Stimulated activated CD4-positive, alpha-beta T cell treated with anti-CD3 and anti-CD28 coated beads, TNF-alpha, amount 100 ng/mL, for 48 hours (primary cell): ENCODE results near the gene FHIT.

Source experiments
- DNase-seq, 3 donors: peaks; one replicate each; pipeline ENCODE4 v3.0.0-alpha.2; 2020; ENCODE audit warnings: low read depth in 3 of 3

Gene FHIT

DNA sequence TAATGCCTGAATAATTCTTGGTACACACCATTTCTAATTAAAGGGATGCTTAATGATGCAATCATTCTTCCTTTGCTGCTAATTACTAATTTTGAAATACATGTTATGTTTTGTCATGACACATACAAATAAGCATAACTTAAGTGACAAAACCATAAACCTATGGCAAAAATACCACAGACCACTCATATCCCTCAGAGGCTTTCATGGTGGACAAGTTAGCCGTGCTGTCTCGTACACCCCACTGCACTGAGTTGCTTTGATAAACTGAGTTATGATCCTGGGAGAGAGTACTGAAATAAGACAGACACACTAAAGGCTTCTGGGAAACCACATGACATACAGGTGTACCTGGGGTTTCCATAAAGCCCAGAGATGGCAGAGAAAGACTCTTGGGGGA lies 913.8 kb downstream of the FHIT start:
- DNase-seq, result no peak

- DNase-seq, result no peak
Observed at GRCh38 chr3:60336061-60336460, 915.2 kb downstream of the FHIT start.

GRCh38 chr3:60333710-60334109 lies 917.5 kb downstream of the FHIT start:
- DNase-seq, result no peak

DNA sequence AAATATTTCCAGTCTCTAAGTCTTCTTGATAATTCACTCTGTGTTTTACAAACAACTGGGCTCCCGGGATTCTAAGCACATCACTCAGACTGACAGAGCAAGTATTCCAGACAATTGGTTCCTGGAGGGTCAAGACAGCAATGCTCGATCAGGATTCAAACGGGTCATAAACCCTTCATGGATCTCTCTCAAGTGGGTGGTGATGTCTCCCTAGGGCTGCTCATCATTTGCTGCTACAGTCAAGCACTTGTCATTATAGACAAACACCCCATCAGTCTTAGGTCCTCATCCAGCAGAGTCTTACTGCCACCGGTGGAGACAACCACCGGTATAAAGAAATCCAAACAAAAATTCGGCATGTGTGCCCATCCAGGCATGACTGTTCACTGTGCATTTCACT lies 921.1 kb downstream of the FHIT start:
- no peak for DNase-seq

- DNase-seq, result no peak
Observed at GRCh38 chr3:60325610-60326170, 925.6 kb downstream of the FHIT start.

- DNase-seq, result no peak
Observed at GRCh38 chr3:60323651-60324050, 927.6 kb downstream of the FHIT start.

DNA sequence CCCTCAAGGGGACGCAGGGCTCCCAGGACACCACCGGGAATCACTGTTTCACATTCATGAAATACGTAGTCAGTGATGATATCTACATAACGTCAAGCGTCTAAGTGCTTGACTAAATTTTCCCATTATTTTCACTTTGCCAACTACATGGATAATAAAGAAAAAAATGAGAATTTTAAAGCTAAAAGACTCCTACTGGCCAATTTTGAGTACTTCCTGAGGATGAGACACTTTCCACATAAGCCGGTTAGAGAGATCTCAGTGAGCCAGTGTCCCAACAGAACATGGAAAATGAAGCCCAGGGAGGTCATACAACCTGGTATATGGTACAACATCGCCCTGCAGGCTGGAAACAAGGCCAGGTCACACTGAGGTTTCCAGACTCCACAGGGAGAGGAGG lies 928.1 kb downstream of the FHIT start:
- no peak for DNase-seq

GRCh38 chr3:60322298-60322856 lies 928.9 kb downstream of the FHIT start:
- no peak for DNase-seq

GRCh38 chr3:60319179-60319858 lies 931.9 kb downstream of the FHIT start:
- DNase-seq, result no peak

DNA sequence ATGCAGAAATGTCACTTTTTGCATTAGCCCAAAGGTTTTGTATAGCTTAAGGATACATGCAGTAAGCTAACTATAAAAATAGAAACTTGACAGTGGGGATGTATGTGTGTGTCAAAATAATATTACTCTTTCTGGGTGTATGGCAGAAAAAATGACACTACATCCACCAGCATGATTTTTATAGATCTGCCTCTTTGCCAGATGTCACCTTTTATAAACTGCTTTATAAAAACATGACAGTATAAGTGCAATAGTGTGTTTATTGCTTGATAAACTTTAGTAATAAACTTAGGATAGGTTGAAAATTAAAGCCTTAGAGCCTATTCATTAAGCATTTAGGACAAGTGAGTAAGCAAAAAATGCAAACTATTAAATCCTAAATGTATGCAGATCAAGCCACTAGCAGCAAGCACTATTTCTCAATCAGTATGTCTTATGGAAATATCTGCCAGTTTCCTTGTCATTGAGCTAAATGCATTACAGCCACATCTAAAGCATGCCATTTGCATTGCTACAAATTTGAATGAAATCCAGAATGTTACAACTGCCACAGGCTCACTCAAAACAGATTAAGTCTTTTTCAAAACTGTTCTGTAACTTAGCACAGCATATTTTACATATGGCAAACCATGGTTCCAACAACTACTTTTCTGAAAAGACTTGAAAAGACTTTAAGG lies 935.0 kb downstream of the FHIT start:
- DNase-seq, result no peak

GRCh38 chr3:60313951-60314461 lies 937.2 kb downstream of the FHIT start:
- DNase-seq, result no peak

DNA sequence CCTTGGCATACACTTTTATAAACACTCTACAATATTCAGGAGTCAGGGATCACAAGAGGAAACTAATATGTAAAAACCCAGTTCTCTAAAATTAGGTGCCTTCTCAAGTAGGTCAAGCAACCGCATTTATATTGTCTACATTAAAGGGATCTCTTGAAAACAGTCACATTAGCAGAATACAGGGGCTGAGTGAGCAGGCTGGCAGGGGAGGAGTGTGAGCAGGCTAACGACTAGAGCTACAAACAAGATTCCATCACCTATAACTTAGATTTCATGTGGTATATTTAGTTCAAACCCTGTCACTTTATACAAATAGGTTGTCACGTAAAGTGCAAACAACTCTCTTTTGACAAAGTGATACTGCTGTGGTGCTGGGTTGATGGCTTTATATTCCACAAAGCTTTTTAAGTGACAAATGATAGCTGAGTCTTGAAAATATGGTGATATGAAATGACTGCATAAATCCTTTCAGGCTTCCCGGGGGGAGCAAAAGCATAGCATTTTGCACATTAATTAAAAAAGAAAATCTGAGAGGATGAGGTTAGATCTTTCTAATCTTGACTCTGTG lies 937.9 kb downstream of the FHIT start:
- no peak for DNase-seq

DNA sequence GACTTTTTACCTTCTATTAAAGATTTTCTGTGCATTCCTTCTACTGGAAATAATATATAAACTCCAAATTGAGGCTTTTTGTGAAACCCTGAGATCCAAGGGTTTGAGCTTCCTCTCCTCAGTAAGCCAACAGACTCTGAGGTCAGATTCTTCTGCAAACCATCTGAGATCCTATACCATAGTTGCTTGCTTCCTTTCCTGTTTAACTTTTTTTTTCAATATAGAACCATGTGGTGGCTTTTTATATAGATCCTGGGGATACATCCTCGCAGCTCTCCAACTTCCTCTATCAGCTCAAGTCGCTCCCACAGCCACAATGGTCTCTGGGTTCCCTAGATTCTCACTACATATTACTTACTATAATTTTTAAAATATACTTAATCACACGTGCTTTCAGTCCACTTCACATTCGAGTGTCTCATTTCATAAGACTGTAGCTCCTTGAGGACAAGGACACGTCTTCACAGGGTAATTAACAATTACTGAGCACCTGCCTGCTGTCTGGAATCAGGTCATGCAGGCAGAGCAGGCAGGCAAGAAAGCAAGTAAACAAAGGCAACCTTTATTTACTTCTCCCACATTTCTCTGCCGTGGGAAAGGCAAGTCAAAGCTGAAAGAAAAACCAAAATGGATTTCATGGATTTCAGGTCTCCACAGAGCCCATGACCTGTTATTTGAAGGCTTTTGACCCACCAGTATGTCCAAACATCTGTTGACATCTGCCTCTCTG lies 941.5 kb downstream of the FHIT start:
- no peak for DNase-seq

DNA sequence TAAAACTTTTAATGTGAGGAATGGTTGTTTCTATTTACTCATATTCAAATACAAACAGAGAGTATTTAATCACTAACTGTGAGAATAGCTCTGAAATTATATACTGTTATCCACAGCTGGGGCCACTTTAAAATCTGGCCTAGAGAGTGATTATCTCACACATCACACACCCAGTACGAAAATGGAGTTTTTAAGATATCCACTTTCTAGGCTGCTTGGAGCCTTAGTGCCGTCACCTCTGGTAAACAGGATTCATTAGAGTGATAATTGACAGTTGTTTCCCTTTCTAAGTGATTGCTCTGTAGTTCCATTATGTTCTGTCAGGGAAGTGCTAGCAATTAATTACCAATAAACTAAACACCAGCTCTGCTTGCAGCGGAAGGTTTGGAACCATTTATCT lies 942.4 kb downstream of the FHIT start:
- DNase-seq, result no peak

- DNase-seq, result no peak
Observed at GRCh38 chr3:60307562-60308199, 943.6 kb downstream of the FHIT start.

GRCh38 chr3:60304112-60304511 lies 947.1 kb downstream of the FHIT start:
- no peak for DNase-seq

DNA sequence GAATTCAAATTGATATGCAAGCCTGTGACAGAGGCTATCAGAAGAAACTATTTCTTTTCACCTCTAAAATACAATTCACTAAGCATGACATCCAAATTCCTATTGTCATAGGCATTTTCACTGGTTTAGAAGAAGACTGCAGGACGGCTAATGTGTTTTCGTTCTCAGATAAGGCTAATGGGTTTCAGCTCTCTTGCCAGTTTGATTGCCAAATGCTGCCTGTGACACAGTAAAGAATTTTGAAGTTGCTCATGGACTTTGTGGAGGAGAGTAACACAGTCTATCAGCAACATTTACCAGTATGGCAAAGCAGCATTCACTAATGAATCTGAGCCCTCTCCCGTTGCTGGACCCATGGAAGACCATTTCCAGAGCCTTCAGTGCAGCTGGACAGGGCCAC lies 948.1 kb downstream of the FHIT start:
- DNase-seq, result no peak

DNA sequence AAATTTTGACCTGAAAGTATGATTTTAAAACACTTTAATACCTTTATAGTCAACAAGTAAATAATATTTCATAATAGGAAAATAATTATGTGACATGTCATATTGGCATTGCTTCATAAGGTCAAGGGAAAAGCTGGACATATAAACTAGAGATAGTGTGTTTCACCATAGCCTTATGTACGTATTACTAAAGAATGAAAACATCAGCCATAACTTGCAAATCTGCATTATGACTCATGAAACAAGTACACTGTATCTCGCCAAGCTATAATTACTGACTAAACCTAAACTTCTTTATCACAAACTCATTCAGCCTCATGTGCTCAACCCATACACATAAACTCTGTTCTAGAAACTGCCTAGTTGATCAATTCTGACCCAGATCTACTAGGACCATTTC lies 950.1 kb downstream of the FHIT start:
- no peak for DNase-seq

DNA sequence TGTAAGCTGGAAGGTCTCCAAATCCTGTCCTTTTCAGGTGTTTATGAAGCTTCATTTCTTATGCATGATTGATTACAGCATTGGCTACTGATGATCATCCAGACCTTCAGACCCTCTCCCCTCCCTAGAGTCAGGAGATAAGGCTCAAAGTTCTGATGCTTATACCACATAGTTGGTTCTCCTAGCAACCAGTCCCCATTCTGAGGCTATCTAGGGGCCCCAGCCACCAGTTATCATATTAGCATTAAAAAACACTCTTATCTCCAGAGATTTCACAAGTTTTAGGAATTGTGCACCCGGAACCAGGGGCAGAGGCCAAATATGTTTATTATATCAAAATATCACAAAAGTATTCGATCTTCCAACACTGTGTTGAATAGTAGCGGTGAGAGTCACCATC lies 953.1 kb downstream of the FHIT start:
- no peak for DNase-seq

DNA sequence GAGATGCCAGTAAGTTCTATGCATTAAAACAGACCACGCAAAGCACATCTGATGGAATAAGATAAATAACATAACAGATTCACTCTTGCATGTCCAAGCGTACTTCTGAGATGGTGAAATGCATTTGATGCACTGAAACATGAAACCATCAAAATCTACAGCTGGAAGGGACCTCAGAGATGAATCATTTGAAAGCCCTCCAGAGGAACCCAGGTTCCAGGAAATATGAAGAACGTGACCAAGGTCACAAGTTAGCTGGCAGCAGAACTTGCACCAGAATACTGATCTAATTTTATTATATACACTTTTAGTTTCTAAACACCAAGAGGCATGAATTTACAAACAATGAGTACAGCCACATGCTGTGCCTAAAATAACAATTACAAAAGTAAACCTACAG lies 957.1 kb downstream of the FHIT start:
- no peak for DNase-seq

DNA sequence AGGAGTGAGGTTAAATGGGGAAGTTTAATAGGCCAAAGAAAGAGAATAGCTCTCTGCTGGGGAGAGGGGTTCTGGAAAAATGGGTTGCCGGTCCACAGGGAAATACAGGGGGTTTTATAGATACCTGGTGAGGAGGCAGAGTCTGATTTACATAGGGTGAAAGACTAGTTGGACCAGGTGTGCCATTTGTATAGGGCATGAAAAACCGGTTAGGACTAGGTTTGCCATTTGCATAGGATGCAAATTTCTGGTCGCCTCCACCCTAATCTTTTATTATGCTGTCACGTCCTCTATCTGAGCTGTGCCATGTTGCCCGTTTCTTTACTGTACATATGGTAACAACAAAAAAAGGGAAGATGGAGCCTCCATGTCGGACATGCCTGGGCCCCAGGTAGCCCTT lies 960.1 kb downstream of the FHIT start:
- no peak for DNase-seq
